Neuronal stem cell (in vitro differentiated cells): ENCODE results near the gene VPS4B.

Experiments used
- DNase-seq: peaks from one replicate; pipeline ENCODE4 v3.0.0-alpha.2; 2013; ENCODE audit warnings: low spot score
- H2AFZ ChIP-seq: one replicate; pipeline ENCODE4 v1.6.1; 2013; ENCODE audit warnings: mild to moderate bottlenecking, low read length, inconsistent platforms
- H2AK5ac ChIP-seq: 2 replicates; pipeline ENCODE4 v1.6.1; 2013; ENCODE audit warnings: low read depth, mild to moderate bottlenecking, inconsistent platforms, low read length, moderate library complexity, mixed read lengths
- H2BK120ac ChIP-seq: 2 replicates; pipeline ENCODE4 v1.6.1; 2013; ENCODE audit warnings: low read depth, mild to moderate bottlenecking, inconsistent platforms, low read length, moderate library complexity, mixed read lengths
- H2BK12ac ChIP-seq: one replicate; pipeline ENCODE4 v1.6.1; 2013; ENCODE audit warnings: low read length, inconsistent platforms
- H2BK15ac ChIP-seq: 2 replicates; pipeline ENCODE4 v1.6.1; 2013; ENCODE audit warnings: mild to moderate bottlenecking, low read length, inconsistent platforms, mixed read lengths
- H2BK5ac ChIP-seq: one replicate; pipeline ENCODE4 v1.6.1; 2013; ENCODE audit warnings: inconsistent platforms, mild to moderate bottlenecking, low read length, moderate library complexity
- H3K14ac ChIP-seq: one replicate; pipeline ENCODE4 v1.6.1; 2013; ENCODE audit warnings: low read length, inconsistent platforms
- H3K18ac ChIP-seq: 2 replicates; pipeline ENCODE4 v1.6.1; 2013; ENCODE audit warnings: low read length, inconsistent platforms
- H3K23ac ChIP-seq: 2 replicates; pipeline ENCODE4 v1.6.1; 2013; ENCODE audit warnings: low read depth, mild to moderate bottlenecking, mixed read lengths, low read length, inconsistent platforms; ENCODE audit not compliant: poor library complexity
- H3K27ac ChIP-seq: replicated peaks from 3 replicates; pipeline ENCODE4 v1.5.1; 2013; ENCODE audit warnings: low read length, inconsistent platforms
- H3K27me3 ChIP-seq, 3 experiments: 2 replicates each; pipeline ENCODE4 v1.6.1; 2013; ENCODE audit warnings: low read length in 3 of 3, mild to moderate bottlenecking in 2 of 3, inconsistent platforms in 1 of 3, low read depth in 1 of 3, mixed read lengths in 1 of 3, moderate library complexity in 1 of 3; ENCODE audit not compliant: control insufficient read depth in 3 of 3, insufficient read depth in 3 of 3
- H3K36me3 ChIP-seq, 2 donors: replicated peaks in 1 of 2; 2 replicates each; pipeline ENCODE4 v1.6.1; 2013; ENCODE audit warnings: low read length in 2 of 2; ENCODE audit not compliant: control insufficient read depth in 2 of 2, insufficient read depth in 2 of 2
- H3K4ac ChIP-seq: 2 replicates; pipeline ENCODE4 v1.6.1; 2013; ENCODE audit warnings: inconsistent platforms, mild to moderate bottlenecking, low read length, moderate library complexity
- H3K4me1 ChIP-seq, 2 donors: 1 replicate in 1 of 2; 2 replicates in 1 of 2; pipeline ENCODE4 v1.6.1; 2013; ENCODE audit warnings: low read length in 2 of 2, low read depth in 1 of 2; ENCODE audit not compliant: control insufficient read depth in 2 of 2, insufficient read depth in 1 of 2
- H3K4me2 ChIP-seq: one replicate; pipeline ENCODE4 v1.6.1; 2013; ENCODE audit warnings: mild to moderate bottlenecking, low read length, inconsistent platforms; ENCODE audit not compliant: insufficient read depth, poor library complexity, severe bottlenecking
- H3K4me3 ChIP-seq, 2 donors: 2 replicates each; pipeline ENCODE4 v1.5.1; 2013; ENCODE audit warnings: low read length in 2 of 2, mild to moderate bottlenecking in 2 of 2, inconsistent platforms in 1 of 2, moderate library complexity in 1 of 2
- H3K79me1 ChIP-seq: one replicate; pipeline ENCODE4 v1.6.1; 2013; ENCODE audit warnings: low read depth, mild to moderate bottlenecking, inconsistent platforms, low read length, moderate library complexity
- H3K9ac ChIP-seq: one replicate; pipeline ENCODE4 v1.6.1; 2013; ENCODE audit warnings: mild to moderate bottlenecking, low read depth, low read length, inconsistent platforms; ENCODE audit not compliant: poor library complexity
- H3K9me3 ChIP-seq, 2 donors: replicated peaks in 1 of 2; 2 replicates each; pipeline versions ENCODE3 to v1.6.1; 2013; ENCODE audit warnings: low read length in 2 of 2, mild to moderate bottlenecking in 2 of 2, inconsistent platforms in 1 of 2, low read depth in 1 of 2, mixed read lengths in 1 of 2, moderate library complexity in 1 of 2; ENCODE audit not compliant: control insufficient read depth in 2 of 2, insufficient read depth in 1 of 2
- H4K8ac ChIP-seq: one replicate; pipeline ENCODE4 v1.6.1; 2013; ENCODE audit warnings: low read depth, mild to moderate bottlenecking, inconsistent platforms, low read length, moderate library complexity
- H4K91ac ChIP-seq: one replicate; pipeline ENCODE4 v1.6.1; 2013; ENCODE audit warnings: low read length, low read depth, mild to moderate bottlenecking, inconsistent platforms; ENCODE audit not compliant: poor library complexity
- WGBS, 2 donors: extraction: QIAGEN DNeasy Blood & Tissue Kit; methylation state at CpG; one replicate each; pipeline ENCODE4 v1.1.7; 2013; ENCODE audit warnings: missing lambda C conversion rate in 2 of 2, mixed read lengths in 1 of 2; ENCODE audit not compliant: insufficient read length in 2 of 2, insufficient replicate concordance in 1 of 2; ENCODE audit errors: extremely low coverage in 2 of 2; 5-methylcytosine and 5-hydroxymethylcytosine counted together

Gene VPS4B

DNA sequence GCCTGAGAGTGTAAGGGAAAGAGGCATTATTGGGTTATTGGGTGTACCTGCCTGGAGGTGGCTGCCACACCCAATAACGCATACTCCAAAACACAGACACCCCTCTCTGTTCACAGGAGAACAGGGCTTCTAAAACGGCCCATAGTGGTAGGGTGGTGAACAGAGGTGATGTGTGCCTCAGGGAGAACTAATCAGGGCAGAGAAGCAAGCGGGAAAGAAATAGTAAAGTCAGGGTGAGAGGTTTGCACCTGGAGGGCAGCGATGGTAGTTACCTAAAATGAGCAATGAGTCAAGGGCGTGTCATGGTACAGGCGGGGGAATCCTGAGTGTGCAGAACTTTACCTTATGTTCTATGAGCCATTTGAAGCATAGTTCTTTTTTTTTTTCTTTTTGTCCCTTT lies 21.6 kb upstream of the VPS4B start:
- Histone ChIP-seq H2AK5ac (no peak overlapping the region), H2BK5ac (no peak overlapping the region), H3K27ac (no peak overlapping the region), H3K36me3 (no peaks in the 10 kb centered on the region), H3K27me3 (peaks cover 0 to 21% (median 0%) of the 10 kb centered on the region in 3 experiments), H3K14ac (no peak overlapping the region), H3K23ac (no peak overlapping the region), H3K4me1 (no peaks in the 10 kb centered on the region), H3K9ac (no peak overlapping the region), H4K8ac (no peak overlapping the region), H3K4ac (no peak overlapping the region), H4K91ac (no peak overlapping the region), H3K18ac (no peak overlapping the region), H2BK12ac (no peak overlapping the region), H2AFZ (no peak overlapping the region), H3K4me2 (no peak overlapping the region), H2BK15ac (no peak overlapping the region), H3K4me3 (no peak overlapping the region), H3K9me3 (no peaks in the 10 kb centered on the region), H2BK120ac (no peak overlapping the region), H3K79me1 (no peaks in the 10 kb centered on the region)
- no CpG with 5 or more reads among the region's 6 CpGs for WGBS, 2 donors
- DNase-seq: no peak

DNA sequence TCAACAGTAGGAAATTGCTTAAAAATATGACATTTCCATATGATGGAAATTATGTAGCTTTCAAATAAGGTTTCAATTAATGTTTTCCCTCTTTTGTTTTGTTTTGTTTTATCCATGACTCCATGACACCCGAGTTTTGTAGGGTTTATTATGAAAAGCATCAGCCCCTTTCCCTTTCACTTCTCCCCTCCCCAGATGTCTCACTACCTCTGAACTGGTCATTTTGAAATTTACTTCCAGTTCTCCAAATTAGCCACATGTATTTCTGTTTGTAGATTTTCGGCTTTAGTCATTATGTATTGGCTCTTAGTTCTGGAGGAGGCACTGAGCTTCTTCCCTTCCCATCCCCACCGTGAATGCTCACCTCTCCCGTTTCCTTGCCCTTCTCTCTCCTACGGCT lies 18.6 kb upstream of the VPS4B start:
- Histone ChIP-seq H3K4me1 (no peaks in the 10 kb centered on the region), H2BK12ac (no peak overlapping the region), H3K4ac (no peak overlapping the region), H2AK5ac (no peak overlapping the region), H4K8ac (no peak overlapping the region), H3K18ac (no peak overlapping the region), H3K79me1 (no peaks in the 10 kb centered on the region), H2AFZ (no peak overlapping the region), H4K91ac (no peak overlapping the region), H3K36me3 (no peaks in the 10 kb centered on the region), H2BK5ac (no peak overlapping the region), H3K23ac (no peak overlapping the region), H2BK15ac (no peak overlapping the region), H3K27ac (no peak overlapping the region), H3K4me2 (no peak overlapping the region), H3K9me3 (no peaks in the 10 kb centered on the region), H3K9ac (no peak overlapping the region), H3K27me3 (peaks cover 0 to 21% (median 0%) of the 10 kb centered on the region in 3 experiments), H3K4me3 (no peak overlapping the region), H3K14ac (no peak overlapping the region), H2BK120ac (no peak overlapping the region)
- no peak for DNase-seq
- no CpG with 5 or more reads among the region's 5 CpGs for WGBS, 2 donors

DNA sequence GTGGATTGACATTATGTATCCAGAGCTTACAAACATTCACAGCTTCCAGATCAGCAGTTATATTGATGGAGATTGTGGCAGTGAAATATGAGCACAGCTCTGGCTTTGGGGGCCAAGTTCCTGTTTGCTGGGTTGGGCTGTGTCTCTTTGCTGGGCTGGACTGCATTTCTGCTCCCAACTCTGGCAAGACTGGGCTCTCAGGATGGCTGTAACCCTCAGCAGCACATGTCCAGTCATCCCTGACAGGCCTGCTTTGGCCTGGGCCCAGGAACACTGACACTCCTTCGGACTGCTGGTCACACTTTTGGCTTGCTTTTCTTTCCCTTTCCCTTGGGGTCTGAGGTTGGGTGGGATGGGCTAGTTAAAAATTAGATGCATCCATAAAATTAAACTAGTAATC lies 17.9 kb upstream of the VPS4B start:
- peaks cover 0 to 25% (median 0%) of the 10 kb centered on the region in 3 experiments for H3K27me3 ChIP-seq
- H4K8ac ChIP-seq: no peak overlapping the region
- DNase-seq: no peak
- H3K27ac ChIP-seq: no peak overlapping the region
- WGBS, 2 donors: no CpG with 5 or more reads among the region's 1 CpG
- H3K9me3 ChIP-seq: no peaks in the 10 kb centered on the region
- no peak overlapping the region for H4K91ac ChIP-seq
- H2BK120ac ChIP-seq: no peak overlapping the region
- no peak overlapping the region for H2BK15ac ChIP-seq
- H3K4me3 ChIP-seq: no peak overlapping the region
- no peaks in the 10 kb centered on the region for H3K79me1 ChIP-seq
- peak overlapping the region; percentile 51 for H2AFZ ChIP-seq
- no peak overlapping the region for H2BK5ac ChIP-seq
- H2AK5ac ChIP-seq: no peak overlapping the region
- H3K4me2 ChIP-seq: no peak overlapping the region
- no peak overlapping the region for H3K18ac ChIP-seq
- H3K9ac ChIP-seq: no peak overlapping the region
- H3K14ac ChIP-seq: no peak overlapping the region
- no peak overlapping the region for H3K23ac ChIP-seq
- H3K4ac ChIP-seq: no peak overlapping the region
- no peaks in the 10 kb centered on the region for H3K36me3 ChIP-seq
- H2BK12ac ChIP-seq: no peak overlapping the region
- H3K4me1 ChIP-seq: no peaks in the 10 kb centered on the region

DNA sequence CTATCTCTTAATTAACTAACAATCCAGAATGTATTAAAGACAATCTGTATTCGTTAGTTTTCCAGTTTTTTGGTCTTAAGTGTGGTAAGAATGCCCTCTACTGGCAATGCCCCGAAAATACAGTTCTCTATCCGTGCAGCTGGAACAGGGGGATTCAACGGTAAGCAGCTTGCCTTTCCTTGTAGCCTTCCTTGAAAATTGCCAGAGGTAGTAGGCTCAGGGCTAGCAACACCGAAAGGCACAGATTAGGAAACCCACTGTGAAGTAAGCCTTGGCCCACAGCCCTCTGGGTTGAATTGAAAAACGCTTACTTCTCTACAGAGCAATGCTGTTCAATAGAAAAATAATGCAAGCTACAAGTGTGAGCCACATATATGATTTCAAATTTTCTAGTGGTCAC lies 17.1 kb upstream of the VPS4B start:
- no peak overlapping the region for H2BK5ac ChIP-seq
- no peak overlapping the region for H4K8ac ChIP-seq
- WGBS, 2 donors: no CpG with 5 or more reads among the region's 6 CpGs
- H2BK12ac ChIP-seq: no peak overlapping the region
- no peak overlapping the region for H3K4ac ChIP-seq
- no peak overlapping the region for H3K4me3 ChIP-seq
- no peak overlapping the region for H2BK120ac ChIP-seq
- H3K27ac ChIP-seq: no peak overlapping the region
- H3K9me3 ChIP-seq: no peaks in the 10 kb centered on the region
- H3K18ac ChIP-seq: no peak overlapping the region
- no peak overlapping the region for H2BK15ac ChIP-seq
- no peak overlapping the region for H3K4me2 ChIP-seq
- no peak overlapping the region for H3K14ac ChIP-seq
- no peaks in the 10 kb centered on the region for H3K79me1 ChIP-seq
- peak overlapping the region; percentile 54 for H2AFZ ChIP-seq
- no peak overlapping the region for H3K9ac ChIP-seq
- H4K91ac ChIP-seq: no peak overlapping the region
- peaks cover 0 to 31% (median 0%) of the 10 kb centered on the region in 3 experiments for H3K27me3 ChIP-seq
- H2AK5ac ChIP-seq: no peak overlapping the region
- no peaks in the 10 kb centered on the region for H3K4me1 ChIP-seq
- no peak overlapping the region for H3K23ac ChIP-seq
- no peaks in the 10 kb centered on the region for H3K36me3 ChIP-seq
- DNase-seq: peak; percentile 63
